HEK293T (cell line): ENCODE measurements around the gene VWA8.

Experiments used
- ELF4 ChIP-seq: fragments of 450-650 bp; IDR thresholded peaks from 2 replicates; pipeline ENCODE4 v1.6.1; 2017; ENCODE audit warnings: antibody characterized with exemption
- HDGF ChIP-seq: fragments of 450-650 bp; IDR thresholded peaks from 2 replicates; pipeline ENCODE4 v1.6.1; 2017; ENCODE audit warnings: antibody characterized with exemption, borderline replicate concordance
- NFRKB ChIP-seq: fragments of 450-650 bp; IDR thresholded peaks from 2 replicates; pipeline ENCODE4 v1.6.1; 2016; ENCODE audit warnings: mild to moderate bottlenecking, moderate library complexity
- SP1 ChIP-seq: fragments of 450-650 bp; IDR thresholded peaks from 2 replicates; pipeline ENCODE4 v1.6.1; 2017

DNA sequence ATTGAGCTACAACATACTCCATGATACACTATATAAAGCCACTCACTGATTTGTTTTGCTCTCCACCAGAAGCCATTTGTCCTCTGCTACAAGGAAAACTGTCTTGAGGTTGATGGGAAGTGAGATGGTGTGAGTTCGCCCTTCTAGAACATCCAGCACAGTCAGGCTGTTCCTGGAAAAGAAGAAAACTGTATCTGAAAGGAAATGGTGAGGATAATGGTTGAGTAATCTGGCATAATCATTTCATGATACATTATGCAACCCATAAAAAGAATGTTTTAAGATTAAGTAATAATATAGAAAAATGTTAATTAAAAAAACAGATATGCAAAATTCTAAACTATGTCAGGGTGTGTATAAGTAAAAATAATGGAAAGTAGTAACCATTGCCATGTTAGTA is 269.6 kb downstream of the VWA8 start:
- TF ChIP-seq HDGF (no peak), SP1 (no peak), NFRKB (no peak), ELF4 (no peak)
